Activated naive CD4-positive, alpha-beta T cell treated with anti-CD3 and anti-CD28 coated beads, Interleukin-2, amount 50 U/mL, for 16 hours (primary cell): ENCODE data around the gene NIN.
"Not testable (repeated sequence)": the region's sequence is repeated elsewhere in the genome, so short reads cannot be mapped to it uniquely, and the experiment has no call there.

ENCODE experiments used
- DNase-seq: peaks from one replicate; pipeline ENCODE4 v3.0.0-alpha.2; 2020

The NIN gene

GRCh38 chr14:50704454-50705010 lies 126.4 kb downstream of the NIN start:
- no peak for DNase-seq

GRCh38 chr14:50697659-50698290 lies 133.2 kb downstream of the NIN start:
- DNase-seq, result no peak

DNA sequence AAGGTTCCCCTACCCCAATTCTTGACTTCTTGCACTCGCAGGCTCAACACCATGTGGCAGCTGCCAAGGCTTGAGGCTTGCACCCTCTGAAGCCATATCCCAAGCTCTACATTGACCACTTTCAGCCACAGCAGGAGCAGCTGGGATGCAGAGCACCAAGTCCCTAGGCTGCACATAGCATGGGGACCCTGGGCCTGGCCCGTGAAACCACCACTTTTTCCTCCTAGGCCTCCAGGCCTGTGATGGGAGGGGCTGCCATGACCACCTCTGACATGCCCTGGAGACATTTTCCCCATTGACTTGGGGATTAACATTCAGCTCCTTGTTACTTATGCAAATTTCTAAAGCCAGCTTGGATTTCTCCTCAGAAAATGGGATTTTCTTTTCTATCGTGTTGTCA lies 136.7 kb downstream of the NIN start:
- not testable (repeated sequence) for DNase-seq

DNA sequence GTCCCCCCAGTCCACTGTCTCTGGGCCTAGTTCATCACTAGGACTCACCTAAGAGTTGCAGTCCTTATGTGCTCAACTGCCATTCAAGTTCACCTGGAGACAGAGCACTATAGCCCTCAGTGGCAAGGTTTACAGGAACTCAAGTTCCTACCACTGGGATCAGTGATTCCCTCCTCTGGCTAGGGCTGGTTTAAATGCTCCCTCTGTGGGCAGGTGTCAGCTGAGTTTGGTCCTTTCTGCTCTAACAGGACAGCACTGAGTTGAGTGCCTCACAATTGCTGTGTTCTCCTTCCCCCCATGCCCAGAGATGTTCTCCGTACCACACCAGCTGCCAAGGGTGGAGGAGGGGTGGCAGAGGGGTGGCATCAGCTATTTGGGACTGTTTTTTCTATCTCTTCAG lies 142.1 kb downstream of the NIN start:
- DNase-seq, result no peak

GRCh38 chr14:50679674-50680073 lies 151.3 kb downstream of the NIN start:
- no peak for DNase-seq

- no peak for DNase-seq
Observed at GRCh38 chr14:50678163-50678562, 152.8 kb downstream of the NIN start.

DNA sequence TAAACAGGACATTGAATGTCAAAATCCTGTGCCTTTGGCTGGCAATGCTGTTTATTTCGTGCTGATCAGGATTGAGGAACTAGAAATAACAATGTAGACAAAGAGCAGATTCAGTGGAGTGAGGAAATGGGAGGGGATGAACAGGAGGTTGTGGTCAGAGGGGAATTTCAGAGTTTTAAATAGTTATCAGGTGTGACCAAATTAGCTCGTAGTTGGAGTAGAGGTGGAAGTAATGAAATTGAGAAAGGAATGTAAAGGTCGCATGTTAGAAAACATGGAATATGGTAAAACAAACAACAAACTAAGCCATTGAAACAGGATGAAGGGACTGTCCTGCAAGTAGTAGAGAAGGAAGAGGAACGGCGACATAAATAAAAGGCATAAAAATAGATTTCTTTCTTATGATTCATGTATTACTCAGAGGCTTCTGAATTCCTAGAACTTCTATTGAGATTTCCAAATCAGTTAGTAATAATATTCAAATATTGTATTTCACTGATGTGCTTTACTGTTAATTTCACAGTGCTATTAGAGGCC lies 153.4 kb downstream of the NIN start:
- no peak for DNase-seq

DNA sequence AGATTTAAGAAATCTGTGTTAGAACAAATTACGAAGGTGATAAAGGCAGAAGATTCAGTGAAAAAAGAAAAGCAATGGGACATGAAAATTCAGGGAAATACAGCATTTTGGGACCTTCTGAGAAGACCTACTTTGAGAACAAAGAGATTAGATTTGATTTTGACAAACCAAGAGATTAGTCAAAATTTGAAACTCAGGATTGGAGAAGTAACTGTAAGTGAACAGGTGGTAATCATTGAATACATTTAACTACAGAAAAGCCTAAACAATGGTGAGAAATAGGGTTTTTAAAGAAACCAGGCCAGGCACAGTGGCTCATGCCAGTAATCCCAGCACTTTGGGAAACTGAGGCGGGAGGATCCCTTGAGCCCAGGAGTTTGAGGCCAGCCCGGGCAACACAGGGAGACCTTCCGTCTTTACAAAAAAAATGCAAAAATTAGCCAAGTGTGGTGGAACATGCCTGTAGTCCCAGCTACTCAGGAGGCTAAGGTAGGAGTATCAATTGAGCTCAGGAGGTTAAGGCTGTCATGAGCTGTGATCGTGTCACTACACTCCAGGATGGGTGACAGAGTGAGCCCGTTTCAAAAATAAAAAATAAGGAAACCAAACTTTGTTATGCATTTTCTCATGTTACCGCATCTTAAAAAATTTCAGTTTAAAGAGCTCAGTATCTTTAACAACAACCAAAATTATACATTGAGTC lies 154.0 kb downstream of the NIN start:
- no peak for DNase-seq

DNA sequence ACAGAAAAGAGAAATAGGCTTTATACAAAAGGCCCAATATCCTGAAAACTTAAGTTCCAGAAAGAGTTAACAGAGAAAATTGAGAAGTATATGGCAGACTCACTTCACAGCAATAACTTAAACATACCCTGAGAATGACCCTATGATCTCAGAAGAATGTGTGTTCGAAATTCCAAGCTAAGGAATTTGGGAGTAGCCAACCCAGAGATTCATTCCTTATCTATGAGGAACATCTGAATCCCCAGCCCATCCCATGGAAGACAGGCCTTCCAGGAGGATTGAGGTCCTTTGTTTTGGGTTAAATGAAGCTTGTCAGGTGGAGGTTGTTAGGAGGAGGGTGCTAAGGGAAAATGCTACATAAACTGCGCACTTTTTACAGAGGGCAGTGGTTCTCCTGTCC lies 155.4 kb downstream of the NIN start:
- no peak for DNase-seq

DNA sequence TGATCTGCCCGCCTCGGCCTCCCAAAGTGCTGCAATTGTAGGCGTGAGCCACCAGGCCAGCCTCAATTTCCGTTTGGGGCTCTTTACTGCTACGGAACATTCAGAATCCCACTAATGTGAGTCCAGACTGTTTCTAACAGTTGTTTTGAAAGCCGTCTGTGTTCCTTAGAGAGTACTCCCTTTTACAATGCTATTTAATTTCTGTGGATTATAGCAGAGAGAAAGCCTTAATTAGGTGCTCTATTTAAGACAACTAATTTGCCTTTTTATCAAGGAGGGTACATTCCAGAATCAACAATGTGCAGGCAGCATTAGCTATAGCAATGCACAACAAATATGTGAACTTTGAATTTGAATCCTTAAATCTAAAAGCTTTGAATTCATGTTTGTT lies 160.1 kb downstream of the NIN start:
- no peak for DNase-seq

DNA sequence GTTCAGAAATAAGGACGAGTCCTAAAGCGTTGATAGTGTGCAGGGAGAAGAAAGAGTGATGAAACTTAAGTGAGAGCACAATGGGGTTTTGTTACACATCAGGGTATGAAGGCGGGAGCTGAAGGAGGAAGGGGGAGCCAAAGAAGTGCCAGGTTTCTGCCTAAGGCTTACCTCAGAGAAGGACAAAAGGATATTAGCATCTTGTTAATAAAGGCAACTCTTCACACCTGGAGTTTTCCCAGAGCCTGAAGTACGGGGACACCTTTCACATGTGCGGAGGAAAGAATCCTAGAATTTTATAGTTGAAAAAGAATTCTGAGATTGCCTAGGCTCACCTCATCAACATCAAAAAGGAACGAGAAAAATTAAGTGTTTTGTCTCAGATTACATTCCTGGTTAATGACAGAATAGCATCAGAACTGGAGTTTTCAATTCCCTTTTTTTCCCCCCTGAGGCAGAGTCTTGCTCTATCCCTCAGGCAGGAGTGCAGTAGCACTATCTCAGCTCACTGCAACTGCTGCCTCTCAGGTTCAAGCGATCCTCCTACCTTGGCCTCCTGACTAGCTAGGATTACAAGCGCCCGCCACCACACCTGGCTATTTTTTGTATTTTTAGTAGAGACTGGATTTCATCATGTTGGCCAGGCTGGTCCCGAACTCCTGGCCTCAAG lies 160.6 kb downstream of the NIN start:
- no peak for DNase-seq
